ENCODE measurements around the gene LDHAL6B. TPM values are rescaled to one million over a fixed set of nuclear protein-coding genes. Genes with fewer than 3 reads are reported as not detected.

Gene LDHAL6B
- total and polyA plus RNA-seq, 2 donors from 2014 or later, result not detected

DNA sequence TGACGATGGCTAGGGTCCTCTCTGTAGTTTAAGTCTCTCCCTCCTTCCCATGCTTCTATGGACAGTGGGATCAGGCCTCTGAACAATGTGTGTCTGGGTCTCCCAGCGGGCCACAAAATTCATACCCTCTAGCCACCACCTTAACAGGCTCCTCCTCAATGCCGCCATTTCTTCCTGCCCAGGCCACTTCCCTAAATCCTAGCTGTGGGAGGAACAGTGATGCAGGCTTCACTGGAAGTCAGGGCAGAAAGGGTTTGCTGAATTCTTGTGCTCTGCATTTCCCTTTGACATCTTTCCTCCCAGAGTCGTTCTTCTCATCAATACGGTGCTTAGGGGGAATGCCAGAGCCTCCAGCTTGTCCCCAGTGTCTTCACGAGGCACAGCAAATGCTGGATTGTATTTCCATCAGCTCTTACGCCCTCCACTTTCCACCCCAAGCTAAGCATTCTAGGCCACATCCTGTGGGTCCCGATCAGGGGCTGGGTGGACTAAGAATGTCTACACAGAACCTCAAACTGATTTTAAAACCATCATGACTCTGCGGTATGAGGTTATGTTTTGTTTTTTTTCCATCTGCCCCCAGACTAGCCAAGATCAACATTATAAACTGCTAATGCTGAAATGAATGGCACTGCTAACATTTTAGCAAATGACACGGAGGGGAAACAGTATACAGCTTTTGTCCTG, 11.9 kb upstream of the LDHAL6B start:
- DNase-seq, result peak in 2 of 5 donors; percentile 19 to 24
- H3K4me3 ChIP-seq (ENCODE audit: low read length in 3 of 3), result no peak overlapping the region
- no peak overlapping the region for H3K27ac ChIP-seq (ENCODE audit: low read depth in 2 of 2, low read length in 2 of 2)
- no peaks in the 10 kb centered on the region for H3K27me3 ChIP-seq (ENCODE audit: control insufficient read depth, insufficient read depth, low read length)
- H3K4me1 ChIP-seq (ENCODE audit: control insufficient read depth in 2 of 3, insufficient read depth in 2 of 3, low read depth in 1 of 3, low read length in 3 of 3), result no peaks in the 10 kb centered on the region
- no peaks in the 10 kb centered on the region for H3K9me3 ChIP-seq (ENCODE audit: control insufficient read depth in 2 of 3, insufficient read depth in 1 of 3, low read length in 3 of 3)
- intact Hi-C loops (cut with DNase I), result no loop called here
- peaks cover 0 to 32% (median 25%) of the 10 kb centered on the region in 3 donors for H3K36me3 ChIP-seq (ENCODE audit: control insufficient read depth in 2 of 3, insufficient read depth in 3 of 3, low read length in 3 of 3)
- H3K9ac ChIP-seq (ENCODE audit: low read length in 3 of 3), result no peak overlapping the region
- no peak for FAIRE-seq
- TF ChIP-seq, protein P1, sequence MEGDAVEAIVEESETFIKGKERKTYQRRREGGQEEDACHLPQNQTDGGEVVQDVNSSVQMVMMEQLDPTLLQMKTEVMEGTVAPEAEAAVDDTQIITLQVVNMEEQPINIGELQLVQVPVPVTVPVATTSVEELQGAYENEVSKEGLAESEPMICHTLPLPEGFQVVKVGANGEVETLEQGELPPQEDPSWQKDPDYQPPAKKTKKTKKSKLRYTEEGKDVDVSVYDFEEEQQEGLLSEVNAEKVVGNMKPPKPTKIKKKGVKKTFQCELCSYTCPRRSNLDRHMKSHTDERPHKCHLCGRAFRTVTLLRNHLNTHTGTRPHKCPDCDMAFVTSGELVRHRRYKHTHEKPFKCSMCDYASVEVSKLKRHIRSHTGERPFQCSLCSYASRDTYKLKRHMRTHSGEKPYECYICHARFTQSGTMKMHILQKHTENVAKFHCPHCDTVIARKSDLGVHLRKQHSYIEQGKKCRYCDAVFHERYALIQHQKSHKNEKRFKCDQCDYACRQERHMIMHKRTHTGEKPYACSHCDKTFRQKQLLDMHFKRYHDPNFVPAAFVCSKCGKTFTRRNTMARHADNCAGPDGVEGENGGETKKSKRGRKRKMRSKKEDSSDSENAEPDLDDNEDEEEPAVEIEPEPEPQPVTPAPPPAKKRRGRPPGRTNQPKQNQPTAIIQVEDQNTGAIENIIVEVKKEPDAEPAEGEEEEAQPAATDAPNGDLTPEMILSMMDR (IDR thresholded peaks at IDR 0.05; ENCODE audit: borderline replicate concordance, extremely low read depth, insufficient read depth), result no peak

DNA sequence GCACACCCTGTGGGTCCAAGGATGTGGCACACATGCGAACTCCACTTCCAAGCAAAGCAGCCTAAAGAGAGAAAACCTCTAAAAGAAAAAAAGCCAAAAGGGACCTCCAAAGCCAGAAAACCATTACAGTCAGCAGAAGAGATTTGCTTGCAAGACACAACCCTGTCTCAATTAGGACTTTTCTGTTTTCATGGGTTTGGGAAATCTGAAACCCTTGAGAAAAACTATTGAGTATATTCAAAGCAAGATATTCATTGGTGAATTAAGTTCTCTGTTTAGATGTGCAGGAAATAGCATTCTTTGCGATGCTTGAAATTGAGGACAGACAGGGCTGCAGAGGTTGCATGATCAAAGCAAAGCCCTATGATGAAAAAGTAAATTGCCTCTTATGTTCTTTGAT, 10.2 kb upstream of the LDHAL6B start:
- no peaks in the 10 kb centered on the region for H3K4me1 ChIP-seq (ENCODE audit: control insufficient read depth in 2 of 3, insufficient read depth in 2 of 3, low read depth in 1 of 3, low read length in 3 of 3)
- H3K27ac ChIP-seq (ENCODE audit: low read depth in 2 of 2, low read length in 2 of 2), result no peak overlapping the region
- TF ChIP-seq, protein P1 (IDR thresholded peaks at IDR 0.05; ENCODE audit: borderline replicate concordance, extremely low read depth, insufficient read depth), result no peak
- no peaks in the 10 kb centered on the region for H3K27me3 ChIP-seq (ENCODE audit: control insufficient read depth, insufficient read depth, low read length)
- no peak overlapping the region for H3K9ac ChIP-seq (ENCODE audit: low read length in 3 of 3)
- H3K4me3 ChIP-seq (ENCODE audit: low read length in 3 of 3), result no peak overlapping the region
- intact Hi-C loops (cut with DNase I), result no loop called here
- no peaks in the 10 kb centered on the region for H3K9me3 ChIP-seq (ENCODE audit: control insufficient read depth in 2 of 3, insufficient read depth in 1 of 3, low read length in 3 of 3)
- H3K36me3 ChIP-seq (ENCODE audit: control insufficient read depth in 2 of 3, insufficient read depth in 3 of 3, low read length in 3 of 3), result peaks cover 0 to 28% (median 27%) of the 10 kb centered on the region in 3 donors
- FAIRE-seq, result no peak
- peak in 3 of 5 donors; percentile 14 to 56 (median 54) for DNase-seq

DNA sequence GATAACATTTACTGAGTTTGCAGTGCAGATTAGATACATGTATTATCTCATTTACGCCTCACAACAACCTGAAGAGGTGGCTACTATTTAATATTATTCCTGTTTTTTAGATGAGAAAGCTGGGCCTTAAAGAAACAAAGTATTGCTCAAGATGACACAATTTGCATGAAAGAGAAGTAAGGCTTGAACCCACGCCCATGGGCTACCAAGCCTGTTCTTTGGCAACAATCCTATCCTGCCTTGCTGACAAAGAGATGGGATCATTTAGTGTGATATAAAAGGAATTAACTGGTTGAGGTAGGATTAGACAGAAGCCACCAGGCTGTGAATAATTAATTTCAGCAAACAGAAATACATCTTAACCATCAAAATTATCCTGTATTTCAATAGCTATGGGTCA, 9.2 kb upstream of the LDHAL6B start:
- H3K4me3 ChIP-seq (ENCODE audit: low read length in 3 of 3), result no peak overlapping the region
- DNase-seq (no peak), FAIRE-seq (no peak)
- H3K27me3 ChIP-seq (ENCODE audit: control insufficient read depth, insufficient read depth, low read length), result no peaks in the 10 kb centered on the region
- H3K4me1 ChIP-seq (ENCODE audit: control insufficient read depth in 2 of 3, insufficient read depth in 2 of 3, low read depth in 1 of 3, low read length in 3 of 3), result no peaks in the 10 kb centered on the region
- intact Hi-C loops (cut with DNase I), result no loop called here
- H3K36me3 ChIP-seq (ENCODE audit: control insufficient read depth in 2 of 3, insufficient read depth in 3 of 3, low read length in 3 of 3), result peaks cover 0 to 34% (median 29%) of the 10 kb centered on the region in 3 donors
- no peak overlapping the region for H3K9ac ChIP-seq (ENCODE audit: low read length in 3 of 3)
- H3K27ac ChIP-seq (ENCODE audit: low read depth in 2 of 2, low read length in 2 of 2), result no peak overlapping the region
- no peaks in the 10 kb centered on the region for H3K9me3 ChIP-seq (ENCODE audit: control insufficient read depth in 2 of 3, insufficient read depth in 1 of 3, low read length in 3 of 3)
- TF ChIP-seq, protein P1 (IDR thresholded peaks at IDR 0.05; ENCODE audit: borderline replicate concordance, extremely low read depth, insufficient read depth), result no peak
